HFFc6 (cell line): ENCODE measurements around the gene ZEB2. TPM values are rescaled to one million over a fixed set of nuclear protein-coding genes. Genes with fewer than 3 reads are reported as not detected.

ENCODE experiments used
- DNase-seq: peaks from one replicate; pipeline ENCODE4 v3.0.0-alpha.2; 2018
- H3K27ac Mint-ChIP-seq: 2 replicates; pipeline ENCODE4 v1.8.0; 2020; ENCODE audit warnings: mild to moderate bottlenecking, mixed read lengths
- H3K27me3 Mint-ChIP-seq: 2 replicates; pipeline ENCODE4 v1.8.0; 2021; ENCODE audit warnings: mild to moderate bottlenecking, moderate library complexity, mixed read lengths; ENCODE audit not compliant: insufficient read depth
- H3K36me3 Mint-ChIP-seq: 2 replicates; pipeline ENCODE4 v1.8.0; 2021; ENCODE audit warnings: low read depth, mixed read lengths
- H3K4me1 Mint-ChIP-seq: 2 replicates; pipeline ENCODE4 v1.8.0; 2020; ENCODE audit warnings: low read depth, mixed read lengths
- H3K4me3 Mint-ChIP-seq: 2 replicates; pipeline ENCODE4 v1.8.0; 2020; ENCODE audit warnings: mild to moderate bottlenecking, moderate library complexity, mixed read lengths
- H3K9me3 Mint-ChIP-seq: 2 replicates; pipeline ENCODE4 v1.8.0; 2020; ENCODE audit warnings: mild to moderate bottlenecking, mixed read lengths
- CTCF ChIP-seq: fragments of 200-600 bp; sonication (generic); IDR thresholded peaks from 2 replicates; pipeline ENCODE4 v1.5.0; 2021; ENCODE audit warnings: antibody characterized with exemption, mild to moderate bottlenecking
- total RNA-seq, 6 experiments: library from RNA; stranded (reverse); fragmentation: NEBNext Ultra II Directional; extraction: Animal tissue kit (Norgen Biotek cat#: 25700); gene quantifications; 2 replicates in 1 of 6; 3 replicates in 5 of 6; pipeline ENCODE4 v1.2.3, GENCODE V29; 2021

The ZEB2 gene
- total RNA-seq, 6 experiments from 2014 or later: 57.0 to 76.3 (median 62.8) TPM

DNA sequence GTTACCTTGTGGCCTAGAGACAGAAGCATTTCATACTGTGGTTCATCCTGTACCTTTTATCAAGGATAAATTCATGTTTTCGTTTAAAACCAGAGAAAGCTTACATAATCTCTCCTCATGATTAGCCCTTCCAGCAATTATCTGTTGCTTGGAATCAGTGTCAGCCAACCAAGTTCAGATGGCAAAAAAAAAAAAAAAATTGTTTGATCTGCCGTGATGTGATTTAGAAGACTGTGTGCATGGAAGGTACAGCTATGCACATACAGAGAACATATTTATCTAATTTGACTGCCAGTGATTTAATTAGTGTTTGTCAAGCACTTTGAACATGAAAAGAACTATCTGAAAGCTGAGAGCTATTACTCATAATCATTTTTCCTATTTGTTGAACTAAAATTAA is 180.9 kb downstream of the ZEB2 start:
- H3K27ac Mint-ChIP-seq: no peak overlapping the region
- no peaks in the 10 kb centered on the region; the same call in 1 of the 2 replicates for H3K27me3 Mint-ChIP-seq
- DNase-seq: no peak
- no peaks in the 10 kb centered on the region; the same call in 1 of the 2 replicates for H3K4me1 Mint-ChIP-seq
- no peaks in the 10 kb centered on the region for H3K9me3 Mint-ChIP-seq
- no peaks in the 10 kb centered on the region; the same call in 1 of the 2 replicates for H3K36me3 Mint-ChIP-seq
- H3K4me3 Mint-ChIP-seq: no peak overlapping the region
- no peak for TF ChIP-seq CTCF

- no peak overlapping the region for H3K27ac Mint-ChIP-seq
- no peak overlapping the region for H3K4me3 Mint-ChIP-seq
- H3K27me3 Mint-ChIP-seq: no peaks in the 10 kb centered on the region; the same call in none of the 2 replicates
- no peaks in the 10 kb centered on the region for H3K9me3 Mint-ChIP-seq
- no peaks in the 10 kb centered on the region; the same call in none of the 2 replicates for H3K36me3 Mint-ChIP-seq
- H3K4me1 Mint-ChIP-seq: peaks cover 25% of the 10 kb centered on the region
- TF ChIP-seq CTCF: no peak
- DNase-seq: no peak
Measured at GRCh38 chr2:144334551-144334950, 185.4 kb downstream of the ZEB2 start.
